Islet precursor cell (in vitro differentiated cells): ENCODE results near the gene ALS2CL.

ENCODE experiments used
- DNase-seq: peaks from one replicate; pipeline ENCODE4 v3.0.0-alpha.2; 2018

The ALS2CL gene

GRCh38 chr3:46627078-46627477, 66.4 kb downstream of the ALS2CL start:
- no peak for DNase-seq

DNA sequence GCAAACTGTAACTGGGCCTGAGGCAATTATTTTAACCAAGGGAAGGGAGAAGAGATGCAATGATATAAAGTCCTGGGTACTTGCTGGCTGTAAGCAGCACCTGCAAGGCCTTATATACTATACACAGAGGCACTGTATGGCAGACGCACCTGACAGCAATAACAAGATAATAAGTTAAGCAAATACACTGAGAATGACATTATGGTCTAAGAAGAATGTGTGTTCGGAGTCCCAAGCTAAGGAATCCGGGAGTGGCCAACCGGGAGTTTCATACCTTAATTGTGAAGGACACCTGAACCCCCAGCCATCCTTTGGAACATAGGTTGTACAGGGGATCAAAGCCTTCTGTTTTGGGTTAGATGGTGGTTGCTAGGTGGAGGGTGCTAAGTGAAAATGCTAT, 67.4 kb downstream of the ALS2CL start:
- no peak for DNase-seq

- DNase-seq: no peak
Measured at GRCh38 chr3:46624975-46625490, 68.4 kb downstream of the ALS2CL start.

- DNase-seq: no peak
Measured at GRCh38 chr3:46624533-46624932, 68.9 kb downstream of the ALS2CL start.

DNA sequence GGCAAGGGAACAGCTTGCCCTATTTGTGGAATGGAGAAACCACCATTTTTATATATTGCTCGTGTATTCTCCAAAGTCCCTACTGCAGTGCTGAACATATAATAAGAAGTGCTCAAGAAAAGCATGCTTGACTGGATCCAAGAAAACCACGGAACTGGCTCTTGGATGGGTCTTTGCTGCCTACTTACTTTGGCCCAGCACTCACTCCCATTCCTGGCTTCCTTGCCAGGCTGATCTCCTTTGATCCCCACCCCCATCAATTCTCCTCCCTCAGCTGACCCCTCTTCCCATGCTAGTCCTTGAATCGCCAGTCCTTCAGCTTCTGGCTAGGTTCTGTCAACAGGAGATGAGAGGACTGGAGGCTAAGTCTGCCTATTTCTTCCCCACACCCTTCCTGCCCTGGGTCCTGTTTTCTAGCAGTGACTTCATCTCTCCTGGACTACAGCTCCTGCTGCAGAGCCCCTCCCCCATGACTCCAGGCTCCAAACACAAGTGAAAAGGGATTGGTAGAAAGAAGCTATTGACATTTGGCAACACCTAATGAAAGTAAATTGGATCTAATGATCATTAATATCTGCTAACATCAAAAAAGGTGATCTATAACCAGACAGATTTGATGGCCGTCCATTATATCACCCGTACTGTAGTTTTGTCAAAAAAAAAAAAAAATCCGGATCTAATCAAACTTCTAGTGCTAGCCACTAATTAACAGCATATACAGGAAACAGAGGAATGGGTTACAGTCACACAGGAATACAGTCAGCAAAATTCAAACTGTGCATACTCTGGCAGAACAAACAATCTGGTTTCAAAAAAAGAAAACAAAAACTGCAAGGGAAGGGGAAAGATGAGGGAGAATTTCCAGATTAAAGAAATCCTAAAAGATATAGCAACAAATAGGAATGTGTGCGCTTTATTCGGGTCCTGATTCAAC, 73.4 kb downstream of the ALS2CL start:
- peak; percentile 76 for DNase-seq
